Measurements from ENCODE around the gene TACC2. TPM values are rescaled to one million over a fixed set of nuclear protein-coding genes. Genes with fewer than 3 reads are reported as not detected.

The TACC2 gene
- total RNA-seq, 1 donor from 2014 or later = 10.7 TPM

DNA sequence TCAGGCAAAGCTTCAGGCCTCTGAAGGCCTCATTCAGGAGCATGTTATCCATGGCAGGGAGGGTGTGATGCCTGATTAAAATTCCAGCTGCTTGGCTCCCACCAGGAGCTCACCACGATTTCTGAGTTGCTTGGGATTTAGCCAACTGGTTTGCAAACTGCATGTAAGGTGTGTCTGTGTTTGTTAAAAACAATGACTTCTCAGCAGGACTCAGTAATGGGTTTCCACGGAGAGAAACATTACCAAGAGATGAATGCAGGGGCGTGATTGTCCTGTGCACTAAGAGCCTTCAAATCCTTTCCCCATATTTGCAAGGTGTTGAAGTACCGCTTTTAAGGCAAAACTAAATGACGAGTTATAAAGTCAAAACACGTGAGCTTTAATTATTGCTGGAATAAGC, 193.3 kb downstream of the TACC2 start:
- H3K27me3 ChIP-seq = no peaks in the 10 kb centered on the region
- peaks cover 51% of the 10 kb centered on the region for H3F3A ChIP-seq (ENCODE audit: low read depth)
- peaks cover 60% of the 10 kb centered on the region for H3K4me1 Mint-ChIP-seq
- peak overlapping the region; percentile 66 for H3K4me2 ChIP-seq
- peak; percentile 61 for DNase-seq (ENCODE audit: low spot score)
- H3K27me3 Mint-ChIP-seq (ENCODE audit: insufficient read depth, low read depth) = peaks cover 4% of the 10 kb centered on the region
- peak overlapping the region; percentile 12 for H3K27ac Mint-ChIP-seq
- H3K4me1 ChIP-seq = peaks cover 62% of the 10 kb centered on the region
- H3K4me3 ChIP-seq = no peak overlapping the region
- peaks cover 63% of the 10 kb centered on the region for H4K20me1 ChIP-seq (ENCODE audit: low read depth)
- H3K9me3 Mint-ChIP-seq = no peaks in the 10 kb centered on the region
- no peak overlapping the region for H2AFZ ChIP-seq (replicated peaks)
- H3K79me2 ChIP-seq (ENCODE audit: low read depth) = peaks cover 98% of the 10 kb centered on the region
- peaks cover 7% of the 10 kb centered on the region for H3K36me3 Mint-ChIP-seq
- peak overlapping the region; percentile 90 for H3K27ac ChIP-seq
- no peak overlapping the region for H3K9ac ChIP-seq
- H3K9me3 ChIP-seq (ENCODE audit: low read depth) = no peaks in the 10 kb centered on the region
- TF ChIP-seq CTCF (IDR thresholded peaks at IDR 0.05) (no peak), EZH2 (IDR thresholded peaks at IDR 0.05) (no peak), EZH2phosphoT487 (IDR thresholded peaks at IDR 0.05) (no peak)
- peak overlapping the region; percentile 23 for H3K4me3 Mint-ChIP-seq
- H3K36me3 ChIP-seq = no peaks in the 10 kb centered on the region

- H3K9ac ChIP-seq = no peak overlapping the region
- H3F3A ChIP-seq (ENCODE audit: low read depth) = peaks cover 60% of the 10 kb centered on the region
- peaks cover 59% of the 10 kb centered on the region for H3K4me1 ChIP-seq
- Mint-ChIP-seq H3K36me3 (peaks cover 7% of the 10 kb centered on the region), H3K27me3 (ENCODE audit: insufficient read depth, low read depth) (peaks cover 4% of the 10 kb centered on the region), H3K4me3 (no peak overlapping the region), H3K4me1 (peaks cover 64% of the 10 kb centered on the region), H3K27ac (no peak overlapping the region), H3K9me3 (no peaks in the 10 kb centered on the region)
- H2AFZ ChIP-seq (replicated peaks) = no peak overlapping the region
- peaks cover 72% of the 10 kb centered on the region for H4K20me1 ChIP-seq (ENCODE audit: low read depth)
- H3K27ac ChIP-seq = no peak overlapping the region
- TF ChIP-seq EZH2 (IDR thresholded peaks at IDR 0.05) = no peak
- no peak for TF ChIP-seq CTCF (IDR thresholded peaks at IDR 0.05)
- TF ChIP-seq EZH2phosphoT487 (IDR thresholded peaks at IDR 0.05) = no peak
- no peaks in the 10 kb centered on the region for H3K27me3 ChIP-seq
- no peaks in the 10 kb centered on the region for H3K36me3 ChIP-seq
- H3K4me2 ChIP-seq = no peak overlapping the region
- no peaks in the 10 kb centered on the region for H3K9me3 ChIP-seq (ENCODE audit: low read depth)
- DNase-seq (ENCODE audit: low spot score) = no peak
- H3K4me3 ChIP-seq = no peak overlapping the region
- peaks cover 98% of the 10 kb centered on the region for H3K79me2 ChIP-seq (ENCODE audit: low read depth)
These were observed 195.3 kb downstream of the TACC2 start for GRCh38 chr10:122184254-122184653.

DNA sequence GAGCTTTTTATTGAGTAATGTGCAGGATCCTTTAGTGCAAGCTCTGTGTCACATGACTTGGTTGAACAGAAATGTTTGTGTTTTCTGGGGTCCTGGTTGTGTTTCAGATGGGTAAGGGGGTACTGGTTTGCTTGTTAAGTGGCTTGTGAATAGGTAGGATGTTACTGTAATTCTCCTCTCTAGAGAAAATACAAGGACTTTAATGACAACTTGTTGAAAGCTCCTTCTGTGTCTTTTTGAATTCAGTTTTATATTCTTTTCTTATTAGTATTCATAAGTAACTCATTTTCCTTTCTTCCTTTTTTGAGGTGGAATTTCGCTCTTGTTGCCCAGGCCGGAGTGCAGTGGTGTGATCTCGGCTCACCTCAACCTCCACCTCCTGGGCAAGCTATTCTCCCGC, 196.7 kb downstream of the TACC2 start:
- H3K9me3 ChIP-seq (ENCODE audit: low read depth) = no peaks in the 10 kb centered on the region
- H3K9ac ChIP-seq = no peak overlapping the region
- H3K4me3 ChIP-seq = no peak overlapping the region
- no peak for TF ChIP-seq EZH2phosphoT487 (IDR thresholded peaks at IDR 0.05)
- TF ChIP-seq EZH2 (IDR thresholded peaks at IDR 0.05) = no peak
- no peak for TF ChIP-seq CTCF (IDR thresholded peaks at IDR 0.05)
- no peak for DNase-seq (ENCODE audit: low spot score)
- no peaks in the 10 kb centered on the region for H3K9me3 Mint-ChIP-seq
- H3K27me3 Mint-ChIP-seq (ENCODE audit: insufficient read depth, low read depth) = peaks cover 4% of the 10 kb centered on the region
- H3K27ac ChIP-seq = no peak overlapping the region
- H3K4me1 Mint-ChIP-seq = peaks cover 75% of the 10 kb centered on the region
- H3K79me2 ChIP-seq (ENCODE audit: low read depth) = peaks cover 98% of the 10 kb centered on the region
- peaks cover 68% of the 10 kb centered on the region for H3K4me1 ChIP-seq
- H3F3A ChIP-seq (ENCODE audit: low read depth) = peaks cover 51% of the 10 kb centered on the region
- H3K4me3 Mint-ChIP-seq = no peak overlapping the region
- H3K36me3 ChIP-seq = no peaks in the 10 kb centered on the region
- no peak overlapping the region for H3K27ac Mint-ChIP-seq
- peaks cover 79% of the 10 kb centered on the region for H4K20me1 ChIP-seq (ENCODE audit: low read depth)
- H3K36me3 Mint-ChIP-seq = peaks cover 7% of the 10 kb centered on the region
- H2AFZ ChIP-seq (replicated peaks) = no peak overlapping the region
- no peaks in the 10 kb centered on the region for H3K27me3 ChIP-seq
- H3K4me2 ChIP-seq = no peak overlapping the region
